AG04449 (cell line): Measurements from ENCODE around the gene TAT.

Source experiments
- CTCF ChIA-PET: fragments of 350-600 bp; formaldehyde crosslinking; extraction: SDS; loops from one replicate; lab custom pipeline; 2021; ENCODE audit warnings: antibody characterized with exemption; lab: Yijun Ruan, JAX
- POLR2A ChIA-PET: fragments of 400-600, 350-600 bp; formaldehyde crosslinking; extraction: SDS; loops from one replicate; lab custom pipeline; 2020; ENCODE audit warnings: antibody characterized with exemption, inconsistent platforms; lab: Yijun Ruan, JAX
- DNase-seq: peaks from one replicate; pipeline ENCODE4 v3.0.0-alpha.2; 2010; ENCODE audit warnings: low read depth, low spot score
- H3K4me3 ChIP-seq: 2 replicates; pipeline ENCODE4 v1.5.1; 2011; ENCODE audit warnings: low read depth, mild to moderate bottlenecking, control low read depth, low read length
- TF ChIP-seq, protein P1 (sequence below): IDR thresholded peaks from one replicate; pipeline ENCODE4 v1.5.1; 2011; ENCODE audit warnings: mild to moderate bottlenecking, moderate library complexity, low read length, control low read depth, inconsistent platforms; ENCODE audit not compliant: insufficient read depth; ENCODE audit errors: missing control alignments

Gene TAT

GRCh38 chr16:71576971-71577370, at the start of gene TAT:
Gene TAT, minus strand, starts transcription at chr16:71577092. Its CDS starts 677 bp downstream, at chr16:71576415.
- H3K4me3 ChIP-seq, result no peak within 1 kb of the TSS
- DNase-seq, result no peak
- POLR2A ChIA-PET, result no interaction called here
- CTCF ChIA-PET, result interaction anchor here (1.7 to 1.9 kb wide), 2 partner anchors 12 to 34 kb away, joined by 5 to 6 read pairs; no protein-coding TSS in a partner anchor
- TF ChIP-seq, protein P1, sequence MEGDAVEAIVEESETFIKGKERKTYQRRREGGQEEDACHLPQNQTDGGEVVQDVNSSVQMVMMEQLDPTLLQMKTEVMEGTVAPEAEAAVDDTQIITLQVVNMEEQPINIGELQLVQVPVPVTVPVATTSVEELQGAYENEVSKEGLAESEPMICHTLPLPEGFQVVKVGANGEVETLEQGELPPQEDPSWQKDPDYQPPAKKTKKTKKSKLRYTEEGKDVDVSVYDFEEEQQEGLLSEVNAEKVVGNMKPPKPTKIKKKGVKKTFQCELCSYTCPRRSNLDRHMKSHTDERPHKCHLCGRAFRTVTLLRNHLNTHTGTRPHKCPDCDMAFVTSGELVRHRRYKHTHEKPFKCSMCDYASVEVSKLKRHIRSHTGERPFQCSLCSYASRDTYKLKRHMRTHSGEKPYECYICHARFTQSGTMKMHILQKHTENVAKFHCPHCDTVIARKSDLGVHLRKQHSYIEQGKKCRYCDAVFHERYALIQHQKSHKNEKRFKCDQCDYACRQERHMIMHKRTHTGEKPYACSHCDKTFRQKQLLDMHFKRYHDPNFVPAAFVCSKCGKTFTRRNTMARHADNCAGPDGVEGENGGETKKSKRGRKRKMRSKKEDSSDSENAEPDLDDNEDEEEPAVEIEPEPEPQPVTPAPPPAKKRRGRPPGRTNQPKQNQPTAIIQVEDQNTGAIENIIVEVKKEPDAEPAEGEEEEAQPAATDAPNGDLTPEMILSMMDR, result no peak

- no peak for DNase-seq
- CTCF ChIA-PET, result no interaction called here
- POLR2A ChIA-PET, result no interaction called here
- TF ChIP-seq, protein P1, result no peak
- H3K4me3 ChIP-seq, result peak within 1 kb of the TSS; percentile 42
These were observed 49.3 kb upstream of the TAT start, which contains the start of gene MARVELD3 for GRCh38 chr16:71626018-71626857. Gene MARVELD3, plus strand, starts transcription at chr16:71626184. Its CDS starts 46 bp downstream, at chr16:71626230.

DNA sequence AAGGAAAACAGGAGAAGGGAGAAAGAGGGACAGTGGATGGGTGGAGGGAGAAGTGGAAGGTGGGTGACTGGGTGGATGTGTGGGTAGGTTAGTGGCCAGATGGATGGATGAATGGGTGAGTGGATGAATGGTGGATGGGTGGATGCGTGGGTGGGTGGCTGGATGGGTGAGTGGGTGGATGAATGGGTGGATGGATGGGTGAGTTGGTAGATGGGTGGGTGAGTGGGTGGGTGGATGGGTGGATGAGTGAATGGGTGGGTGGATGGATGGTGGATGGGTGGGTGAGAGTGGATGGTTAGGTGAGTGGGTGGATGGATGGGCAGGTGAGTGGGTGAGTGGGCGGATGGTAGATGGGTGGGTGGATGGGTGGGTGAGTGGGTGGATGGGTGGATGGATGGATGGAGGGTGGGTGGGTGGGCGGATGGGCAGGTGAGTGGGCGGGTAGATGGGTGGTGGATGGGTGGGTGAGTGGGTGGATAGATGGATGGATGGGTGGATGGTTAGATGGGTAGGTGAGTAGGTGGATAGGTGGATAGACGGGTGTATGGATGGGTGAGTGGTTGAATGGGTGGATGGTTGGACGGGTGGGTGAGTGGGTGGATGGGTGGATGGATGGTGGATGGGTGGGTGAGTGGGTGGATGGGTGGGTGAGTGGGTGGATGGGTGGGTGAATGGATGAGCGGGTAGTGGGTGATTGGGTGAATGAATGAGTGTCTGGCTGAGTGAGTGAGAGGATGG, 48.4 kb upstream of the TAT start:
- TF ChIP-seq, protein P1, result no peak

DNA sequence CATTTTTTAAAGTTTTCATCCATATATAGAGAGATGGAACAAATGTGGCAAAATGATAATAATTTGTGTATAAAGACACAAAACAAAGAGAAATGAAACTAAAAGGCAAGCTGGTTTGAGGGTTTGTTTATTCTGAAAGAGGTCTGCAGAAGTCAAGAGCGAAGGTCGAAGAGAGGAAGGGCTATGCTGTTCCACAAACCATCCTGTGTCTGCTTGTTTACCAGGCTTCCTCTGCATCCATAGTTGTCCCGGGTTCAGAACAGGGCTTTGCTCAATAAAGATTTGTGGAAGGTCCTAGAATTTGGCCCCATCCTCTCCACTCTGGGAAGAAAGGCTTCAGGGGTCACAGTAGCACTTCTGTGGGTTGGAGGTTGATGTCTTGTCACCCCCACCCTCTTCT, 46.7 kb upstream of the TAT start:
- H3K4me3 ChIP-seq, result no peak overlapping the region
- POLR2A ChIA-PET, result no interaction called here

More for the DNA sequence above, 48.4 kb upstream of the TAT start:
- DNase-seq, result no peak
- POLR2A ChIA-PET, result no interaction called here
- CTCF ChIA-PET, result interaction anchor here (7.0 kb wide), 1 partner anchor 15 kb away, joined by 43 read pairs; no protein-coding TSS in a partner anchor
- no peak overlapping the region for H3K4me3 ChIP-seq

DNA sequence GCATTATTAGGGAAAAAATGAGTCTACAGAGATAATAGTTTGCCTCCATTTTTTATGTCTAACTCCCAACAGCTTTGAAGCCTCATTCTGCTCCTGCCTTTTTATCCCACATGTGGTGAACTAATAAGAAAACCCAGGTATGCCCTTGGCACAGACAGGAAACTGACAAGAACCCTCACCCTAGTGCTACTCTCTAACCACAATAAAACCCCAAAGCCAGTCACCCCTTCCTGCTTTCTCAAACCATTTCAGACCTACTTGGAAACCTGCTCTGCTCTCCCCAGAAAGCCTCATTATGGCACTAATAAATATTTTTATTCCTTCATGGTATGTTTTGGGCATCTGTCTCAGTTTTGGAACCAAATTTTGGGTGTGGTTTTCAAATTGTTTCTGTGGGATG, 45.2 kb upstream of the TAT start:
- ChIA-PET CTCF (interaction anchor here (7.0 kb wide), 1 partner anchor 12 kb away, joined by 43 read pairs; no protein-coding TSS in a partner anchor), POLR2A (no interaction called here)
- H3K4me3 ChIP-seq, result no peak overlapping the region
- TF ChIP-seq, protein P1, result no peak
- no peak for DNase-seq

More for the DNA sequence above, 46.7 kb upstream of the TAT start:
- TF ChIP-seq, protein P1, result no peak
- no peak for DNase-seq
- CTCF ChIA-PET, result interaction anchor here (7.0 kb wide), 1 partner anchor 13 kb away, joined by 43 read pairs; no protein-coding TSS in a partner anchor
